ENCODE results near the gene VNN1.
"Not testable (repeated sequence)": the region's sequence is repeated elsewhere in the genome, so short reads cannot be mapped to it uniquely, and the experiment has no call there.

Gene VNN1

GRCh38 chr6:132708771-132709170 lies 5.1 kb downstream of the VNN1 start:
- Mint-ChIP-seq H3K36me3 (peaks cover 2% of the 10 kb centered on the region), H3K9me3 (peaks cover 5% of the 10 kb centered on the region), H3K27me3 (no peaks in the 10 kb centered on the region), H3K27ac (no peak overlapping the region), H3K4me1 (peaks cover 8% of the 10 kb centered on the region), H3K4me3 (no peak overlapping the region)
- no peak for DNase-seq (ENCODE audit: low spot score in 2 of 2)
- no peak for ATAC-seq (ENCODE audit: low read depth)

- H3K4me3 Mint-ChIP-seq, result no peak overlapping the region
- peaks cover 2% of the 10 kb centered on the region for H3K27me3 Mint-ChIP-seq
- H3K9me3 Mint-ChIP-seq, result peaks cover 9% of the 10 kb centered on the region
- no peak for DNase-seq (ENCODE audit: low spot score in 2 of 2)
- no peak for ATAC-seq (ENCODE audit: low read depth)
- no peak overlapping the region for H3K27ac Mint-ChIP-seq
- H3K36me3 Mint-ChIP-seq, result peaks cover 6% of the 10 kb centered on the region
- peaks cover 6% of the 10 kb centered on the region for H3K4me1 Mint-ChIP-seq
Observed at GRCh38 chr6:132708002-132708401, 5.9 kb downstream of the VNN1 start.

GRCh38 chr6:132706756-132707155 lies 7.1 kb downstream of the VNN1 start:
- not testable (repeated sequence) for DNase-seq (ENCODE audit: low spot score in 2 of 2); ATAC-seq (ENCODE audit: low read depth); H3K9me3 Mint-ChIP-seq; H3K4me1 Mint-ChIP-seq; H3K27me3 Mint-ChIP-seq; H3K4me3 Mint-ChIP-seq; H3K36me3 Mint-ChIP-seq; H3K27ac Mint-ChIP-seq

- Mint-ChIP-seq H3K4me3 (no peak overlapping the region), H3K27ac (no peak overlapping the region), H3K27me3 (peaks cover 7% of the 10 kb centered on the region), H3K36me3 (peaks cover 6% of the 10 kb centered on the region), H3K4me1 (peaks cover 6% of the 10 kb centered on the region), H3K9me3 (peaks cover 9% of the 10 kb centered on the region)
- no peak for DNase-seq (ENCODE audit: low spot score in 2 of 2)
- no peak for ATAC-seq (ENCODE audit: low read depth)
Observed at GRCh38 chr6:132703936-132704335, 9.9 kb downstream of the VNN1 start.

- H3K4me3 Mint-ChIP-seq, result no peak overlapping the region
- ATAC-seq (ENCODE audit: low read depth) (no peak), DNase-seq (ENCODE audit: low spot score in 2 of 2) (no peak)
- peaks cover 15% of the 10 kb centered on the region for H3K9me3 Mint-ChIP-seq
- H3K4me1 Mint-ChIP-seq, result no peaks in the 10 kb centered on the region
- H3K27me3 Mint-ChIP-seq, result peaks cover 7% of the 10 kb centered on the region
- no peak overlapping the region for H3K27ac Mint-ChIP-seq
- peaks cover 11% of the 10 kb centered on the region for H3K36me3 Mint-ChIP-seq
Observed at GRCh38 chr6:132698608-132699007, 15.2 kb downstream of the VNN1 start.

- H3K27ac Mint-ChIP-seq, result no peak overlapping the region
- DNase-seq (ENCODE audit: low spot score in 2 of 2), result no peak
- no peaks in the 10 kb centered on the region for H3K4me1 Mint-ChIP-seq
- peaks cover 12% of the 10 kb centered on the region for H3K9me3 Mint-ChIP-seq
- peaks cover 3% of the 10 kb centered on the region for H3K27me3 Mint-ChIP-seq
- no peak for ATAC-seq (ENCODE audit: low read depth)
- peaks cover 9% of the 10 kb centered on the region for H3K36me3 Mint-ChIP-seq
- H3K4me3 Mint-ChIP-seq, result no peak overlapping the region
Observed at GRCh38 chr6:132695773-132696172, 18.1 kb downstream of the VNN1 start.

GRCh38 chr6:132693478-132693877 lies 20.4 kb downstream of the VNN1 start:
- no peak for DNase-seq (ENCODE audit: low spot score in 2 of 2)

GRCh38 chr6:132690678-132691077 lies 23.2 kb downstream of the VNN1 start:
- Mint-ChIP-seq H3K9me3 (peaks cover 5% of the 10 kb centered on the region), H3K27ac (no peak overlapping the region), H3K4me1 (no peaks in the 10 kb centered on the region), H3K4me3 (no peak overlapping the region), H3K27me3 (peaks cover 22% of the 10 kb centered on the region), H3K36me3 (peaks cover 4% of the 10 kb centered on the region)
- ATAC-seq (ENCODE audit: low read depth) (no peak), DNase-seq (ENCODE audit: low spot score in 2 of 2) (no peak)

More at GRCh38 chr6:132693478-132693877, 20.4 kb downstream of the VNN1 start:
- no peak for ATAC-seq (ENCODE audit: low read depth)
- Mint-ChIP-seq H3K4me3 (no peak overlapping the region), H3K27me3 (peaks cover 11% of the 10 kb centered on the region), H3K9me3 (peaks cover 12% of the 10 kb centered on the region), H3K4me1 (no peaks in the 10 kb centered on the region), H3K27ac (no peak overlapping the region), H3K36me3 (peaks cover 9% of the 10 kb centered on the region)

GRCh38 chr6:132687306-132687705 lies 26.5 kb downstream of the VNN1 start:
- H3K9me3 Mint-ChIP-seq, result peaks cover 3% of the 10 kb centered on the region

GRCh38 chr6:132686531-132686930 lies 27.3 kb downstream of the VNN1 start:
- peaks cover 22% of the 10 kb centered on the region for H3K27me3 Mint-ChIP-seq
- H3K36me3 Mint-ChIP-seq, result peaks cover 3% of the 10 kb centered on the region
- peaks cover 3% of the 10 kb centered on the region for H3K9me3 Mint-ChIP-seq
- no peak overlapping the region for H3K27ac Mint-ChIP-seq
- H3K4me1 Mint-ChIP-seq, result no peaks in the 10 kb centered on the region
- H3K4me3 Mint-ChIP-seq, result no peak overlapping the region
- DNase-seq (ENCODE audit: low spot score in 2 of 2) (no peak), ATAC-seq (ENCODE audit: low read depth) (no peak)

More at GRCh38 chr6:132687306-132687705, 26.5 kb downstream of the VNN1 start:
- Mint-ChIP-seq H3K27me3 (peaks cover 22% of the 10 kb centered on the region), H3K27ac (no peak overlapping the region), H3K4me3 (no peak overlapping the region), H3K4me1 (no peaks in the 10 kb centered on the region), H3K36me3 (peaks cover 3% of the 10 kb centered on the region)
- ATAC-seq (ENCODE audit: low read depth) (no peak), DNase-seq (ENCODE audit: low spot score in 2 of 2) (no peak)

- H3K4me1 Mint-ChIP-seq, result no peaks in the 10 kb centered on the region
- no peak overlapping the region for H3K4me3 Mint-ChIP-seq
- ATAC-seq (ENCODE audit: low read depth) (no peak), DNase-seq (ENCODE audit: low spot score in 2 of 2) (no peak)
- peaks cover 3% of the 10 kb centered on the region for H3K9me3 Mint-ChIP-seq
- H3K36me3 Mint-ChIP-seq, result peaks cover 3% of the 10 kb centered on the region
- peaks cover 18% of the 10 kb centered on the region for H3K27me3 Mint-ChIP-seq
- H3K27ac Mint-ChIP-seq, result no peak overlapping the region
Observed at GRCh38 chr6:132685009-132685408, 28.8 kb downstream of the VNN1 start.

- Mint-ChIP-seq H3K4me3 (no peak overlapping the region), H3K9me3 (peaks cover 3% of the 10 kb centered on the region), H3K4me1 (peaks cover 2% of the 10 kb centered on the region), H3K27ac (no peak overlapping the region), H3K36me3 (peaks cover 3% of the 10 kb centered on the region), H3K27me3 (peaks cover 15% of the 10 kb centered on the region)
- no peak for ATAC-seq (ENCODE audit: low read depth)
- no peak for DNase-seq (ENCODE audit: low spot score in 2 of 2)
Observed at GRCh38 chr6:132684272-132684671, 29.6 kb downstream of the VNN1 start.

GRCh38 chr6:132683543-132683942 lies 30.3 kb downstream of the VNN1 start:
- no peak overlapping the region for H3K27ac Mint-ChIP-seq
- ATAC-seq (ENCODE audit: low read depth), result no peak

GRCh38 chr6:132679094-132679493 lies 34.8 kb downstream of the VNN1 start:
- H3K4me3 Mint-ChIP-seq; DNase-seq (ENCODE audit: low spot score in 2 of 2); ATAC-seq (ENCODE audit: low read depth); H3K4me1 Mint-ChIP-seq; H3K27me3 Mint-ChIP-seq; H3K27ac Mint-ChIP-seq; H3K9me3 Mint-ChIP-seq; H3K36me3 Mint-ChIP-seq: not testable (repeated sequence)

More at GRCh38 chr6:132683543-132683942, 30.3 kb downstream of the VNN1 start:
- Mint-ChIP-seq H3K4me1 (peaks cover 3% of the 10 kb centered on the region), H3K27me3 (peaks cover 13% of the 10 kb centered on the region), H3K4me3 (no peak overlapping the region), H3K36me3 (peaks cover 3% of the 10 kb centered on the region), H3K9me3 (peaks cover 3% of the 10 kb centered on the region)
- no peak for DNase-seq (ENCODE audit: low spot score in 2 of 2)

- peaks cover 7% of the 10 kb centered on the region for H3K27me3 Mint-ChIP-seq
- DNase-seq (ENCODE audit: low spot score in 2 of 2), result no peak
- H3K36me3 Mint-ChIP-seq, result no peaks in the 10 kb centered on the region
- no peak overlapping the region for H3K4me3 Mint-ChIP-seq
- H3K27ac Mint-ChIP-seq, result no peak overlapping the region
- no peaks in the 10 kb centered on the region for H3K9me3 Mint-ChIP-seq
- ATAC-seq (ENCODE audit: low read depth), result no peak
- H3K4me1 Mint-ChIP-seq, result peaks cover 3% of the 10 kb centered on the region
Observed at GRCh38 chr6:132675749-132676148, 38.1 kb downstream of the VNN1 start.
